Activated naive CD8-positive, alpha-beta T cell treated with anti-CD3 and anti-CD28 coated beads, Interleukin-2, amount 10 ng/mL, durations not matched to agents 7 days and 5 days (primary cell): ENCODE results near the gene CFAP53. TPM values are rescaled to one million over a fixed set of nuclear protein-coding genes. Genes with fewer than 3 reads are reported as not detected.
A peak's percentile ranks its signal among the peaks of the same experiment; 100 is the strongest.

Experiments
- ATAC-seq: fragments of 150-1000 bp; cut with Tn5 transposase; one replicate; pipeline ENCODE4 v1.10.0; 2021; ENCODE audit warnings: low read depth, moderate library complexity
- POLR2A ChIA-PET: fragments of 350-600 bp; sonication (Branson Sonifier 250); formaldehyde crosslinking; loops from one replicate; lab custom pipeline; 2021; ENCODE audit warnings: antibody characterized with exemption; lab: Charles Lee
- DNase-seq: peaks from one replicate; pipeline ENCODE4 v3.0.0; 2021
- H3K27ac Mint-ChIP-seq: one replicate; pipeline ENCODE4 v1.8.0; 2022; ENCODE audit warnings: mild to moderate bottlenecking, mixed read lengths
- H3K27me3 Mint-ChIP-seq: one replicate; pipeline ENCODE4 v1.8.0; 2022; ENCODE audit warnings: mild to moderate bottlenecking, moderate library complexity, mixed read lengths
- H3K36me3 Mint-ChIP-seq: one replicate; pipeline ENCODE4 v1.8.0; 2021; ENCODE audit warnings: mild to moderate bottlenecking, mixed read lengths
- H3K4me1 Mint-ChIP-seq: one replicate; pipeline ENCODE4 v1.8.0; 2021; ENCODE audit warnings: mixed read lengths
- H3K4me3 Mint-ChIP-seq: one replicate; pipeline ENCODE4 v1.8.0; 2022; ENCODE audit warnings: mild to moderate bottlenecking, moderate library complexity, mixed read lengths
- H3K9me3 Mint-ChIP-seq: one replicate; pipeline ENCODE4 v1.8.0; 2021; ENCODE audit warnings: mixed read lengths
- total RNA-seq, 2 experiments: library from RNA; stranded (reverse); gene quantifications; one replicate each; pipeline ENCODE4 v1.2.3, GENCODE V29; 2021

The CFAP53 gene
- total RNA-seq, 2 experiments from 2014 or later: 0.36 to 0.68 TPM

- H3K4me3 Mint-ChIP-seq: peak overlapping the region; percentile 1
- H3K27me3 Mint-ChIP-seq: no peaks in the 10 kb centered on the region
- peaks cover 41% of the 10 kb centered on the region for H3K36me3 Mint-ChIP-seq
- DNase-seq: no peak
- H3K4me1 Mint-ChIP-seq: peaks cover 32% of the 10 kb centered on the region
- POLR2A ChIA-PET: no interaction called here
- H3K9me3 Mint-ChIP-seq: no peaks in the 10 kb centered on the region
- H3K27ac Mint-ChIP-seq: peak overlapping the region; percentile 64
- ATAC-seq: no peak
Measured at GRCh38 chr18:50284255-50284885, 18.1 kb upstream of the CFAP53 start.

- POLR2A ChIA-PET: interaction anchor here (3.0 kb wide), 1 partner anchor 23 kb away, joined by 14 read pairs; no protein-coding TSS in a partner anchor
- H3K9me3 Mint-ChIP-seq: no peaks in the 10 kb centered on the region
- peaks cover 41% of the 10 kb centered on the region for H3K36me3 Mint-ChIP-seq
- no peak overlapping the region for H3K4me3 Mint-ChIP-seq
- peaks cover 37% of the 10 kb centered on the region for H3K4me1 Mint-ChIP-seq
- DNase-seq: no peak
- peak overlapping the region; percentile 64 for H3K27ac Mint-ChIP-seq
- no peak for ATAC-seq
- H3K27me3 Mint-ChIP-seq: no peaks in the 10 kb centered on the region
Measured at GRCh38 chr18:50283469-50284209, 17.3 kb upstream of the CFAP53 start.

GRCh38 chr18:50282521-50283335, 16.4 kb upstream of the CFAP53 start:
- Mint-ChIP-seq H3K36me3 (peaks cover 41% of the 10 kb centered on the region), H3K4me3 (peak overlapping the region; percentile 17), H3K27me3 (no peaks in the 10 kb centered on the region), H3K4me1 (peaks cover 39% of the 10 kb centered on the region), H3K9me3 (no peaks in the 10 kb centered on the region), H3K27ac (peak overlapping the region; percentile 64)
- DNase-seq (no peak), ATAC-seq (no peak)
- POLR2A ChIA-PET: interaction anchor here (3.0 kb wide), 1 partner anchor 24 kb away, joined by 14 read pairs; no protein-coding TSS in a partner anchor

- DNase-seq (no peak), ATAC-seq (no peak)
- no peaks in the 10 kb centered on the region for H3K27me3 Mint-ChIP-seq
- H3K4me1 Mint-ChIP-seq: peaks cover 39% of the 10 kb centered on the region
- H3K4me3 Mint-ChIP-seq: peak overlapping the region; percentile 84
- peak overlapping the region; percentile 97 for H3K27ac Mint-ChIP-seq
- H3K36me3 Mint-ChIP-seq: peaks cover 39% of the 10 kb centered on the region
- POLR2A ChIA-PET: interaction anchor here (0.8 to 3.0 kb wide), 11 partner anchors 8 to 462 kb away, joined by 3 to 17 read pairs (median 8); partner anchors contain the start of genes CFAP53 and SKA1
- no peaks in the 10 kb centered on the region for H3K9me3 Mint-ChIP-seq
Measured at GRCh38 chr18:50281972-50282520, 15.8 kb upstream of the CFAP53 start.

GRCh38 chr18:50281295-50281971, 15.1 kb upstream of the CFAP53 start, which contains the start of gene MBD1:
TSS of gene MBD1 (minus strand) at chr18:50281523. CDS start at chr18:50279992, 1,531 bp downstream.
- Mint-ChIP-seq H3K27me3 (no peaks in the 10 kb centered on the region), H3K27ac (peak within 1 kb of the TSS; percentile 97), H3K4me3 (peak within 1 kb of the TSS; percentile 84), H3K9me3 (no peaks in the 10 kb centered on the region), H3K36me3 (peaks cover 35% of the 10 kb centered on the region), H3K4me1 (peaks cover 34% of the 10 kb centered on the region)
- POLR2A ChIA-PET: interaction anchor here (0.6 to 3.0 kb wide), 12 partner anchors 9 to 749 kb away, joined by 3 to 17 read pairs (median 8); partner anchors contain the start of genes CFAP53, SKA1 and SMAD4
- ATAC-seq: peak; percentile 91
- DNase-seq: peak; percentile 93

- H3K36me3 Mint-ChIP-seq: peaks cover 37% of the 10 kb centered on the region
- H3K4me3 Mint-ChIP-seq: peak overlapping the region; percentile 84
- H3K27ac Mint-ChIP-seq: peak overlapping the region; percentile 97
- H3K4me1 Mint-ChIP-seq: peaks cover 31% of the 10 kb centered on the region
- POLR2A ChIA-PET: interaction anchor here (0.6 to 3.0 kb wide), 9 partner anchors 9 to 749 kb away, joined by 3 to 17 read pairs (median 8); partner anchors contain the start of gene SMAD4
- no peaks in the 10 kb centered on the region for H3K9me3 Mint-ChIP-seq
- H3K27me3 Mint-ChIP-seq: no peaks in the 10 kb centered on the region
- ATAC-seq: no peak
- no peak for DNase-seq
Measured at GRCh38 chr18:50280707-50281294, 14.5 kb upstream of the CFAP53 start.

GRCh38 chr18:50279752-50280151, 13.5 kb upstream of the CFAP53 start:
- peak overlapping the region; percentile 84 for H3K4me3 Mint-ChIP-seq
- peaks cover 41% of the 10 kb centered on the region for H3K36me3 Mint-ChIP-seq
- ATAC-seq: no peak
- no peaks in the 10 kb centered on the region for H3K27me3 Mint-ChIP-seq
- no peaks in the 10 kb centered on the region for H3K9me3 Mint-ChIP-seq
- peaks cover 29% of the 10 kb centered on the region for H3K4me1 Mint-ChIP-seq
- H3K27ac Mint-ChIP-seq: no peak overlapping the region
- POLR2A ChIA-PET: no interaction called here
- no peak for DNase-seq

- DNase-seq (no peak), ATAC-seq (no peak)
- Mint-ChIP-seq H3K36me3 (peaks cover 42% of the 10 kb centered on the region), H3K4me3 (no peak overlapping the region), H3K27me3 (no peaks in the 10 kb centered on the region), H3K9me3 (no peaks in the 10 kb centered on the region), H3K27ac (no peak overlapping the region), H3K4me1 (peaks cover 22% of the 10 kb centered on the region)
- POLR2A ChIA-PET: no interaction called here
Measured at GRCh38 chr18:50277942-50278341, 11.6 kb upstream of the CFAP53 start.

GRCh38 chr18:50276452-50276851, 10.2 kb upstream of the CFAP53 start:
- Mint-ChIP-seq H3K27ac (no peak overlapping the region), H3K4me1 (peaks cover 20% of the 10 kb centered on the region), H3K9me3 (no peaks in the 10 kb centered on the region), H3K27me3 (no peaks in the 10 kb centered on the region), H3K36me3 (peaks cover 39% of the 10 kb centered on the region), H3K4me3 (no peak overlapping the region)
- no peak for ATAC-seq
- DNase-seq: no peak
- POLR2A ChIA-PET: no interaction called here

GRCh38 chr18:50275503-50276036, 9.3 kb upstream of the CFAP53 start:
- H3K36me3 Mint-ChIP-seq: peaks cover 39% of the 10 kb centered on the region
- no peaks in the 10 kb centered on the region for H3K9me3 Mint-ChIP-seq
- H3K27ac Mint-ChIP-seq: no peak overlapping the region
- no peak overlapping the region for H3K4me3 Mint-ChIP-seq
- no peak for ATAC-seq
- H3K4me1 Mint-ChIP-seq: peaks cover 17% of the 10 kb centered on the region
- POLR2A ChIA-PET: no interaction called here
- no peak for DNase-seq
- no peaks in the 10 kb centered on the region for H3K27me3 Mint-ChIP-seq

GRCh38 chr18:50274941-50275340, 8.6 kb upstream of the CFAP53 start:
- Mint-ChIP-seq H3K9me3 (no peaks in the 10 kb centered on the region), H3K4me3 (no peak overlapping the region), H3K36me3 (peaks cover 35% of the 10 kb centered on the region), H3K27ac (no peak overlapping the region), H3K27me3 (no peaks in the 10 kb centered on the region), H3K4me1 (peaks cover 12% of the 10 kb centered on the region)
- no peak for DNase-seq
- POLR2A ChIA-PET: no interaction called here
- ATAC-seq: no peak

- H3K27ac Mint-ChIP-seq: no peak overlapping the region
- no peak for ATAC-seq
- H3K9me3 Mint-ChIP-seq: no peaks in the 10 kb centered on the region
- DNase-seq: no peak
- peaks cover 35% of the 10 kb centered on the region for H3K36me3 Mint-ChIP-seq
- peaks cover 6% of the 10 kb centered on the region for H3K4me1 Mint-ChIP-seq
- H3K27me3 Mint-ChIP-seq: no peaks in the 10 kb centered on the region
- H3K4me3 Mint-ChIP-seq: no peak overlapping the region
- POLR2A ChIA-PET: no interaction called here
Measured at GRCh38 chr18:50274044-50274442, 7.7 kb upstream of the CFAP53 start.
